Vagina (tissue), 2 donors: ENCODE results near the gene ALDH1L1.

Source experiments
- POLR2A ChIP-seq, 2 donors: fragments of 450-650 bp; IDR thresholded peaks; one replicate each; pipeline ENCODE4 v1.6.1; 2017; ENCODE audit warnings: antibody characterized with exemption in 2 of 2, mild to moderate bottlenecking in 2 of 2, moderate library complexity in 2 of 2
- TF ChIP-seq, protein P1 (sequence below), 3 experiments: fragments of 450-650 bp in 2 of 3; fragments of 200-600 bp in 1 of 3; sonication (generic) in 1 of 3; IDR thresholded peaks; one replicate each; pipeline ENCODE4 v1.5.1; 2017 to 2019; ENCODE audit warnings: antibody characterized with exemption in 3 of 3, mild to moderate bottlenecking in 2 of 3, moderate library complexity in 2 of 3

DNA sequence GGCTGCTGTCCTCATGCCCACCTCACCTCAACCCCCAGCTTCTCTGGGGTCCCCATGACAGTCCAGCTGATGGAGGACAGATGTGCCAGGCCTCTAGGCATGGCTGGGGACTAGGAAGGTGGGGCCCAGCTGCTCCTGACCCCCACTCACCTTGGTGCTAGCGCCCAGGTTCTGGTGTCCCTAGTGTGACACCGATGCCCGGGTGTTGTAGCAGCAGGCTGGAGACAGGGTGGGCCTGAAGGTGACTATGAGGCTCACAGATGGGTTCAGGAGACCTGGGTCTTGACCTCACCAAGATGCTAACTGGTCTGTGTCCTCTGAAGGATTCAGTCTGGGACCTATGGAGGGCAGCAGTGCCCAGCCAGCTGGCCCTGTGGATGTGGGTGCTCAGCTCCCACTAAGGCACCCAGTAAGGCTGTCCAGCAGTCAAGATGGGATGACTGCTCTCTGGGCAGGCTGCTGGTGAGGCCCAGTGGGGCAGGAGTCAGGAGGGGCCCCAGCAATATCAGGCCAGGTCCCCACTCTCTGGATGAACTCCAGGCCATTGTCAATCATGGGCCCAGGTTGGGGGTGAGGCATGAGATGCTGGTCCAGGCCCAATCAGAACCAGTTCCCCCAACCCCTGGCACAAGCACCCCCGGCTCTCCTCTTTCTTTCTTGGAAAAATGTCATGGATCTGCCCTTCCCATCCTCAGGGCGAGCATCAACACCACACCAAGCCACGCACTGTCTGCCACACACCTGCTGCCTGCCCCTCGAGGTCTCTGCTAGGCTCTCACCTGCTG lies 33.0 kb downstream of the ALDH1L1 start:
- TF ChIP-seq POLR2A (IDR thresholded peaks at IDR 0.05) = no peak
- TF ChIP-seq, protein P1, sequence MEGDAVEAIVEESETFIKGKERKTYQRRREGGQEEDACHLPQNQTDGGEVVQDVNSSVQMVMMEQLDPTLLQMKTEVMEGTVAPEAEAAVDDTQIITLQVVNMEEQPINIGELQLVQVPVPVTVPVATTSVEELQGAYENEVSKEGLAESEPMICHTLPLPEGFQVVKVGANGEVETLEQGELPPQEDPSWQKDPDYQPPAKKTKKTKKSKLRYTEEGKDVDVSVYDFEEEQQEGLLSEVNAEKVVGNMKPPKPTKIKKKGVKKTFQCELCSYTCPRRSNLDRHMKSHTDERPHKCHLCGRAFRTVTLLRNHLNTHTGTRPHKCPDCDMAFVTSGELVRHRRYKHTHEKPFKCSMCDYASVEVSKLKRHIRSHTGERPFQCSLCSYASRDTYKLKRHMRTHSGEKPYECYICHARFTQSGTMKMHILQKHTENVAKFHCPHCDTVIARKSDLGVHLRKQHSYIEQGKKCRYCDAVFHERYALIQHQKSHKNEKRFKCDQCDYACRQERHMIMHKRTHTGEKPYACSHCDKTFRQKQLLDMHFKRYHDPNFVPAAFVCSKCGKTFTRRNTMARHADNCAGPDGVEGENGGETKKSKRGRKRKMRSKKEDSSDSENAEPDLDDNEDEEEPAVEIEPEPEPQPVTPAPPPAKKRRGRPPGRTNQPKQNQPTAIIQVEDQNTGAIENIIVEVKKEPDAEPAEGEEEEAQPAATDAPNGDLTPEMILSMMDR (IDR thresholded peaks at IDR 0.05) = no peak
